ENCODE results near the gene HCK. TPM values are rescaled to one million over a fixed set of nuclear protein-coding genes. Genes with fewer than 3 reads are reported as not detected.

The HCK gene
- total and polyA plus RNA-seq, 9 of the 15 experiments (the other 6 are each of a cell fraction or from before 2014, with no cell fraction given) = 0.09 to 0.51 (median 0.27) TPM; not detected in 6

- TF ChIP-seq ZNF609 (CRISPR knock-in tag; IDR thresholded peaks at IDR 0.05; ENCODE audit: borderline replicate concordance) (no peak), PTBP1 (IDR thresholded peaks at IDR 0.05; ENCODE audit: low read depth, low read length) (no peak), POLR3G (IDR thresholded peaks at IDR 0.05; ENCODE audit: extremely low read depth, insufficient read length, insufficient replicate concordance) (no peak), RREB1 (CRISPR knock-in tag; IDR thresholded peaks at IDR 0.05) (no peak), JUND (IDR thresholded peaks at IDR 0.05; ENCODE audit: borderline replicate concordance, low read depth, low read length) (0 out of 2 replicates have a peak, but pooled peaks have one; percentile 4), JUND (tag; IDR thresholded peaks at IDR 0.05; ENCODE audit: borderline replicate concordance, low read depth, low read length) (no peak), EP300 (IDR thresholded peaks at IDR 0.05; ENCODE audit: low read length) (no peak)
- TF ChIP-seq, protein P1, sequence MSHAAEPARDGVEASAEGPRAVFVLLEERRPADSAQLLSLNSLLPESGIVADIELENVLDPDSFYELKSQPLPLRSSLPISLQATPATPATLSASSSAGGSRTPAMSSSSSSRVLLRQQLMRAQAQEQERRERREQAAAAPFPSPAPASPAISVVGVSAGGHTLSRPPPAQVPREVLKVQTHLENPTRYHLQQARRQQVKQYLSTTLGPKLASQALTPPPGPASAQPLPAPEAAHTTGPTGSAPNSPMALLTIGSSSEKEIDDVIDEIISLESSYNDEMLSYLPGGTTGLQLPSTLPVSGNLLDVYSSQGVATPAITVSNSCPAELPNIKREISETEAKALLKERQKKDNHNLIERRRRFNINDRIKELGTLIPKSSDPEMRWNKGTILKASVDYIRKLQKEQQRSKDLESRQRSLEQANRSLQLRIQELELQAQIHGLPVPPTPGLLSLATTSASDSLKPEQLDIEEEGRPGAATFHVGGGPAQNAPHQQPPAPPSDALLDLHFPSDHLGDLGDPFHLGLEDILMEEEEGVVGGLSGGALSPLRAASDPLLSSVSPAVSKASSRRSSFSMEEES (CRISPR knock-in tag; IDR thresholded peaks at IDR 0.05) = no peak
- TF ChIP-seq, protein P2, sequence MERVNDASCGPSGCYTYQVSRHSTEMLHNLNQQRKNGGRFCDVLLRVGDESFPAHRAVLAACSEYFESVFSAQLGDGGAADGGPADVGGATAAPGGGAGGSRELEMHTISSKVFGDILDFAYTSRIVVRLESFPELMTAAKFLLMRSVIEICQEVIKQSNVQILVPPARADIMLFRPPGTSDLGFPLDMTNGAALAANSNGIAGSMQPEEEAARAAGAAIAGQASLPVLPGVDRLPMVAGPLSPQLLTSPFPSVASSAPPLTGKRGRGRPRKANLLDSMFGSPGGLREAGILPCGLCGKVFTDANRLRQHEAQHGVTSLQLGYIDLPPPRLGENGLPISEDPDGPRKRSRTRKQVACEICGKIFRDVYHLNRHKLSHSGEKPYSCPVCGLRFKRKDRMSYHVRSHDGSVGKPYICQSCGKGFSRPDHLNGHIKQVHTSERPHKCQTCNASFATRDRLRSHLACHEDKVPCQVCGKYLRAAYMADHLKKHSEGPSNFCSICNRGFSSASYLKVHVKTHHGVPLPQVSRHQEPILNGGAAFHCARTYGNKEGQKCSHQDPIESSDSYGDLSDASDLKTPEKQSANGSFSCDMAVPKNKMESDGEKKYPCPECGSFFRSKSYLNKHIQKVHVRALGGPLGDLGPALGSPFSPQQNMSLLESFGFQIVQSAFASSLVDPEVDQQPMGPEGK (CRISPR knock-in tag; IDR thresholded peaks at IDR 0.05; ENCODE audit: borderline replicate concordance) = no peak
Measured at GRCh38 chr20:32091888-32092346, 39.9 kb downstream of the HCK start (continued).

Data from K562 (cell line).